ENCODE data around the gene USP47.

DNA sequence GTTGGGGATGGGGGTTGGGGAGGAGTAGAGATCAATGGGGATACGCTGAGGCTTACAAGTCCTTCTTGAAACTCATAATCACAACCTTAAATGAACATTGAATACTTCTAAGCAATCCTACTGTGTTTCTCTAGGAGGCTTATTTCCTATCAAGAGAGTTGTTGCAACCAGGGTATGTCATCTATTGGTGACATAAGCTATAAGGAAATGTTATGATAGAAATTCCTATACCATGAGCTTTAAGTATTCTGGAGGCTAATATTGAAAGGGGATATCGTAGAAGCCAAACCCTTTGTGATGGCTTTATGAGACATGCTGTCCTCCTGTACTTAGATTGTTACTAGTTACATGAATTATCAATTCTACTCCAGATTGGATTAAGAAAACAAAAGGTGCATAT lies 93.8 kb downstream of the USP47 start:
- TF ChIP-seq SIN3A (IDR thresholded peaks at IDR 0.05; ENCODE audit: borderline replicate concordance, insufficient read depth, low read depth, low read length) (no peak), POLR2AphosphoS5 (IDR thresholded peaks at IDR 0.05; ENCODE audit: low read depth, low read length) (no peak), REST (IDR thresholded peaks at IDR 0.05; ENCODE audit: insufficient read depth in 1 of 2, low read depth in 2 of 2, low read length in 1 of 2) (no peak), TCF7L2 (IDR thresholded peaks at IDR 0.05; ENCODE audit: low read depth, low read length) (no peak)
- TF ChIP-seq, protein P1, sequence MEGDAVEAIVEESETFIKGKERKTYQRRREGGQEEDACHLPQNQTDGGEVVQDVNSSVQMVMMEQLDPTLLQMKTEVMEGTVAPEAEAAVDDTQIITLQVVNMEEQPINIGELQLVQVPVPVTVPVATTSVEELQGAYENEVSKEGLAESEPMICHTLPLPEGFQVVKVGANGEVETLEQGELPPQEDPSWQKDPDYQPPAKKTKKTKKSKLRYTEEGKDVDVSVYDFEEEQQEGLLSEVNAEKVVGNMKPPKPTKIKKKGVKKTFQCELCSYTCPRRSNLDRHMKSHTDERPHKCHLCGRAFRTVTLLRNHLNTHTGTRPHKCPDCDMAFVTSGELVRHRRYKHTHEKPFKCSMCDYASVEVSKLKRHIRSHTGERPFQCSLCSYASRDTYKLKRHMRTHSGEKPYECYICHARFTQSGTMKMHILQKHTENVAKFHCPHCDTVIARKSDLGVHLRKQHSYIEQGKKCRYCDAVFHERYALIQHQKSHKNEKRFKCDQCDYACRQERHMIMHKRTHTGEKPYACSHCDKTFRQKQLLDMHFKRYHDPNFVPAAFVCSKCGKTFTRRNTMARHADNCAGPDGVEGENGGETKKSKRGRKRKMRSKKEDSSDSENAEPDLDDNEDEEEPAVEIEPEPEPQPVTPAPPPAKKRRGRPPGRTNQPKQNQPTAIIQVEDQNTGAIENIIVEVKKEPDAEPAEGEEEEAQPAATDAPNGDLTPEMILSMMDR (IDR thresholded peaks at IDR 0.05) = no peak

All from Panc1 (cell line).